NK-92 treated with Interleukin-12 subunit alpha and Interleukin-12 subunit beta, amount 100 ng/mL, for 24 hours (cell line): ENCODE measurements around the gene PREX1.
"Not testable (repeated sequence)": the region's sequence is repeated elsewhere in the genome, so short reads cannot be mapped to it uniquely, and the experiment has no call there.

Source experiments
- DNase-seq: peaks from one replicate; lab custom pipeline; 2025; lab: John Stamatoyannopoulos, UW

The PREX1 gene

DNA sequence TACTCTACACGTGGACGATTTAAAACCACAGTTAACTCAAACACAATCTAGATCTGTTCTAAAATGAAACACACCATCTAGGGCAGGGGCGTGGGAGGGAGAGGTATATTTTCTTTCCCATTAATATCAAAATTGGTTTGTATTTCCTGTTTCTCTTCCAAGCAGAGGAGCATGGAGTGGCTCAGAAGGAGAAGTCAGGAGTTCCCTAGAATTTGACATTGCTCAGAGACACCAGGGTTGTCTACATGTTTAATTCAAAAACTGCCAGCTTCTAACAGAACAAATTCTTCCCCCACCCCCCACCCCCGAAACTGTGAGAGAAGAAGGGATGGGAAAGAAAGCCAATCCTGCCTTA lies 2.3 kb downstream of the PREX1 start:
- no peak for DNase-seq

- peak; percentile 23 for DNase-seq
Observed at GRCh38 chr20:48824830-48825565, 2.8 kb downstream of the PREX1 start.

DNA sequence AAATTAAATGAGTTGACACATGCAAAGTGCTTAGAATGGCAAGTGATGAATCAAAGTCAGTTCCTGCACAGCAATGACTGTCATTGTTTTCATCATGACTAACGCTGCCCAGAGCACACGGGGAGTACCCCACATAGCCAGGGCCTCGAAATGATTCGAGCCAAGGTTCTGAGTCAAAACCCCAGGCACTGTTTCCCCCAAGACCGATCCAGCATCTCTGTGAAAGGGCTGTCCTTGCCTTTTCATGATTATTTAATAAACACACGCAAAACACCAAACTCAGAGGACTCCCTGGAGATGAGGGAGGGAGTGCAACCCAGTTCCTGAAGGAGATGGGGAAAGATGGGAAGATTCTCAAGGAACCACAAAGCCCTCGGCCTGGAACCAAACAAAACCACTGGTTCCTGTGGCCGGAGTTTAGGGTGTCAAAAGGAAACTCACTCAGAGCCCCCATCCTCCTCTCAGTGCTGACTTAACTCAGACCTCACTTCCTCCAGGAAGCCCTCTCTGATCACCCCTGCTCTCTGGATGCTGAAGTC lies 3.8 kb downstream of the PREX1 start:
- peak; percentile 63 for DNase-seq

DNA sequence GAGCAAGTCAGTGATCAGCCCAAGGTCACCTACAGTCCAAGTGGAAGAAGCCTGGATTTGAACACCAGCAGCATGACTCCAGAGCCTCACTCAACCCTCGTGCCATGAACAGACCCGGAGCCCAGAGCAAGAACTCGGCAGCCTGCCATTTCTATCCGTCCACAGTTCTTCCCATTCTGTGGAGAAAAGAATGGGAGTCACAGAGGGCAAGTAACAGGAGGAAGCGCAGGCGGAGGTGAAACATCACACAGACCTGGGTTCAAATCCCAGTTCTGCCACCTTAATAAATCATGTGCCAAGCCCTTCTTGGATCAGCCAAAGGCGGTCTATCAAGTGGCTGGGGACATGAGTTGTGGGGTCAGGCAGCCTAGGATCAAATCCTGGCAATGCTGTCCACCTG lies 4.3 kb downstream of the PREX1 start:
- DNase-seq: peak; percentile 46

DNA sequence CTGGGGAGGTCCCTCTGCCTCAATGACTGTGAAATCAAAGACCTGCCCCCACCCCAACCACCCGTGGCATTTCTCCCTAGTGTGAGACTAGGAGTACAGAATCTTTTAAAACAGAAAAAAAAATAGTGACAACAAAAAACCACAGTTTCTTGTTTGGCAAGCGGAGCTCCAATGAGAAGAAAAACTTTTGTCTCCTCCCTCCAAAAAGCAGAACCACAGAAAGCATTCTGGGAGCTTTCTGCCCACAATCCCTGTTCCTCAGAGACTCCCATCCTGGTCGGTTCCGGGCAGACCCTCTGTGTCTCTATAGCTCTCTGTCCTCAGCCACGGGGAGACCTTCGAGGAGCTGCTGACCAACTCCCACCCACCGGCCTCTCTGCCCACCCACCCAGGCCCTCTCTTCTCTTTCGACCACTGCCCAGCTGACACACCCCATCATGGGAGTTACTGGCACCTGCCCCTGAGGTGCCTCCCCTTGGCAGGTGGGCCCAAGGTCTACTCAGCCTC lies 4.9 kb downstream of the PREX1 start:
- DNase-seq: no peak

- no peak for DNase-seq
Observed at GRCh38 chr20:48822178-48822577, 5.6 kb downstream of the PREX1 start.

DNA sequence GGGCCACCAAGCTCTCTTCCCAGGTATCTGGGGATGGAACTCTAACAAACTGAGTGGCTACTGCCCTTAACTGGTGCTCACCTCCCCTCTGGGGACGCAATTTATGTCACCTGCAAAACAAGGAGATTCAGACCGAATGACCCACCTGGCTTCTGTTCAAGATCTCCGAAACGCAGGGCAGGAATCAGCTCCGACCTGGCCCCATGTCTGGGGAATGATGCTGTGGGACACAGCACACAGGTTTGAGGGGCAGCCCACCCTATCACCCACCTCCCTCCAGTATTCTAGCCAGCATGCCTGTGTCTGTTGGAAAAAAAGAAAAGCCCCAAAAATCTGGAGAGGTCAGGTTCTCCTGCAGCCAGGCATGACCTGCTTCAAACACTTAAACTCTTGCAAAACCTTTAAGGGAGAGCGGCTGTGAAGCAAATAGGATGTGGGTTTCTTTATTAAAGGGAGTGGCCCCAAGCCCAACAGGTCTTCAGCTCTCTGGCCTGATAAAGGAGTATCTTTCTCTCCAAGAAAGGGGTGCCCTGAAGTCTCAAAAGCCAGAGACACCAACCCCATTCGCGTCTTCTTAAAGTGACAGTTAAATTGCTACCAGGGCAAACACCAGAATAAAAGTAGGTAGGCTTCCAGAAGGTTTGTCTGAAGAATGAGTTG lies 6.4 kb downstream of the PREX1 start:
- peak; percentile 39 for DNase-seq

- DNase-seq: peak; percentile 36
Observed at GRCh38 chr20:48820649-48820973, 7.2 kb downstream of the PREX1 start.

DNA sequence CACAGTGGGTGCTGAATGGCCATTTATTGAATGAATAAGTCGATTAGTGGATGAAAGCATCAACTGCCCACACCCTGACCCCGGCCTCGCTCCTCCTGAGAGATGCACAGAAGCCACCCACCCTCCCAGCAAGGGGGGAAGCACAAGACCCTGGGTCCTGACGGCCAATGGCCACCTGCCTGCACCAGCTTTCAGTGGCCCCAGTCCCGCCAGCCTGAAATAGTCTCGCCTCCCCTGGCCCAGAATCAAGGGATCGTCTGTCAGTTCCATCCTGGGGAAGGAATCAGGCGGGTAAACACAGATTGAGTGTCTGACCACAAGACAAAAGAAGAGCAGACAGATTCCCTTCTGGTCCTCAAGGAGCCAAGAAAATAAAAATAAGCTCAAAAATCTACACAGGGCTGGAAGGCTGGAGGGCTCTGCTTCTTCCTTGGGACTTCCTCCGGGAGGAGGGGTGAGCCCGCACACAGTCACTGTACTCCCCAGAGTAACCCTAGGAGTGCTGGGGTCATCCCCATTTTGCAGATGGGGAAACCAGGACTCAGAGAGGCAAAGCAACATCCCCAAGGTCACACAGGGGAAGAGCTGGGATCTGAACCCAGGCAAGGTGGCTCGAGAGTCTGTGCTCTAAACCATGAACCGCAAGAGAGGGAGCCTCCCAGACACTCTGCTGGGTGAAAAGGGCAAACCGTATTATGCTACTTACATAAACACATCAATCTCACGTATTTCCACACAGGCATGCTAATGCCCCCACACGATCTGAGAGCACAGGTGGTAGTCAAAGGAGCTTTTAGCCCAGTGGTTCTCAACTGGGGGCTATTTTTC lies 7.8 kb downstream of the PREX1 start:
- DNase-seq: no peak

GRCh38 chr20:48819089-48819488 lies 8.7 kb downstream of the PREX1 start:
- no peak for DNase-seq

- DNase-seq: peak; percentile 32
Observed at GRCh38 chr20:48818481-48818987, 9.3 kb downstream of the PREX1 start.

GRCh38 chr20:48818031-48818370 lies 9.8 kb downstream of the PREX1 start:
- no peak for DNase-seq

DNA sequence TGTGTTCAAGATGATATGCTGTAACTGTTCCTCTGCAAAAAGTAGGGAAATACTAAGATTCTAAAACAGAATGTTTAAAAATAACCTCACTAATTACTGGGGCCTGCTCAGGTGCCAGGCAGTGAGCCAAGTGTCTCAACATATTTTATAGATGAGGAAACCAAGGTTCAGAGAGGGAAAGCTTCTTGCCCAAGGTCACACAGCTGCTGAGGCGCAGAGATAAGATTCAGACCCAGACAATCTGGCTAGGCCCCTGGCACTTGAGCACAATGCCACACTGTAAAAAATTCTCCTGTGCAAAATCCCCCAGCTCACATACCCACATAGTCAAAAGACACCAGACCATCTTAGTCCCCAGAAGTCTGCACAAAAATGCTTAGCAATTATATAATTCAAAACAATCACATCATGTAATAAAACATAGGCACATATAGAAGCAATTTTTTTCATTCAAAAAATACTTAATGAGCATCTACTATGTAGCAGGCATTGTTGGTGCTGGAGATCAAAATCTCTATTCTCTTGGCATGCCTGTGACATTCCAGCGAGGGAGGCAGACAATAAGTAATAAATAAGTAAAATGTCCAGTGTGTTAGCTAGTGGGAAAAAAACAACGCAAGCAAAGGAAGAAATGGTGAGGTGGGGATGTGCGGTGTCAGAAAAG lies 10.3 kb downstream of the PREX1 start:
- DNase-seq: no peak

DNA sequence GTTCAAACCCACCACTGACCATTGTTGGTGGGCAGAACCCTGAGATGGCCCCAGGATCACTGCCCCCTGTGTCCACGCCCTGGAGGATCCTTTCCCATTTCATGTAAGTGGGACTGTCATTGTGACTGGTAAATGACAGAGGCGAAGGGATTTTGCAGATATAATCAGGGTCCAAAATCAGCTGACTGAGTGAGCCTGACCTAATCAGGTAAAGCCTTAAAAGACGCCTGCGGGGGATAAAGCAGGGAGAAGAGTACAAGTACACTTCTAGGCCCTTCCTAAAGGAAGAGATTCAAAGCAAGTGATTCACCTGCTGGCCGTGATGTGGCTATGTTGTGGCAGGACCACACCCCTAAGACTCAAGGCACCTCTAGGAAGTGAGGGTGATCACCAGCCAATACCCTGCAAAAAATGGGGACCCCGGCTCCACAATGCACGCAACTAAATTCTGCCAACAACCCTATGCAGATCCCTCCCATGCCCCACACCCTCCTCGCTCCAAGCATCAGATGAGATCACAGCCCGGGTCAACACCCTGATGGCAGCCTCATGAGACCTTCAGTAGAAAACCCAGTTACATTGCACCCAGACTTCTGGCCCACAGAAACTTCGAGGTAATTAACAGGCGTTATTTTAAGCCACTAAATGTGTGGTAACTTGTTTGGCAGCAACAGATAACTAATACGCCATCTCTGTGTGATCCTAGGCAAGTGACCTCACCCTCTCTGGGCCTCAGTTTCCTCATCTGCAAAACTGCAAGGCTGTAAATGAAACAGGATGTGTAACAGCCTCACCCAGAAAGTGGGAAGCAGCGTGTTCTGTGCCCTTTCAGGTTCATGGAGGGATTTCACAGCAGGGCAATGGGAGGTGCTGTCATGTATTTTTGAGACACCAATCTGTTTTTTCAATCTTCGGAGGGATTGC lies 11.3 kb downstream of the PREX1 start:
- DNase-seq: no peak

GRCh38 chr20:48815537-48815936 lies 12.3 kb downstream of the PREX1 start:
- DNase-seq: no peak

DNA sequence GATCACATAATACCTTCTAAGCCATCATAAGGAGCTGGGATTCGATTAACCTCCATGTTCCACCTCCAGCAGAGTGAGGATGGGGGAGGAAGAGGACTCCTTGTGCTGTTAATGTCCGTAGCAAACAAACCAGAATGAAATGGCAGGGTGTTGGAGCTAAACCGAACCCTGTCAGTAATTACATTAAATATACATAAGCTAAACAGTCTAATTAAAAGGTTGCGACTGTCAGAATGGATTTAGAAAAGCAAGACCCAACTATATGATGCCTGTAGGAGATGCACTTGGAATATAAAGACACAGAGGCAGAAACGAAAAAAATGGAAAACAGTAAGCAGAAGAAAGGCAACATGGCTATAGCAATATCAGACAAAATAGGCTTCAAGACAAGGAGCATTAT lies 13.2 kb downstream of the PREX1 start:
- DNase-seq: no peak

- no peak for DNase-seq
Observed at GRCh38 chr20:48813930-48814546, 13.8 kb downstream of the PREX1 start.

GRCh38 chr20:48813446-48813747 lies 14.4 kb downstream of the PREX1 start:
- no peak for DNase-seq

DNA sequence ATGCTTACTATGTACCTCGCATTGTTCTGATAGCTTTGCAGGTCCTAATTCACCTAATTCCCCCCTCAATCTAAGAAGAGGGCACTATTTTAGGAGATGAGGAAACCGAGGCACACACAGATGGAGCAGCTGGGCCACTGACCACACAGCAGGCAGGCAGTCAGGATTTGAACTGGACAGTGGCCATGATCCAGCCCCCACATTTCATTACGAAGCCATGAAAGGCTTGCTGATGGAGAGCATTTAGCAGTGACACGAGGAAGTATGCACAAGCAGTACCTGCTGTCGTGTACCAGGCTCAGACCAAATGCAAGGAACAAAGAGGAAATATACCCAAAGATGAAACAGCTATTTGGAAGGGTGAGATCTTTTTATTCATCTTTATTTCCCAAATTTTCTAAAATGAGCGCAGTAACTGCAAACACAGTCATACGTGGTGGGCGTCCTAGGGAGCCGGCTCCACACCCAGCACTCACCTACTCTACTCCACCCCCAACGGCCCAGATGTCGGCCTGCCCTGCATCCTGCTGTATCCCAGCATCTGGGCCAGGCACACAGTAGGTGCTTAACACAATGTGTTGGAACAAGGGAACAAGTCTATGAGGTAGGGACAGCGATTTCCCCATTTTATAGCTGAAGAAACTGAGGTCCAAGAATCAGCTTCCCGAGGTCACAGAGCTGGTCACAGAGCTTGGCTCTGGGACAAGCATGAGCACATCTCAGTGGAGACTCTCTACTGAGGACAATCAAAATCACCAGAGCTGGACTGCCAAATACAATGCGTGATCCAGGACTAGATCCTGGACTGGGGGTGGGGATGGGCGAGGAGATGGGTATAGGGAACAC lies 15.0 kb downstream of the PREX1 start:
- no peak for DNase-seq

DNA sequence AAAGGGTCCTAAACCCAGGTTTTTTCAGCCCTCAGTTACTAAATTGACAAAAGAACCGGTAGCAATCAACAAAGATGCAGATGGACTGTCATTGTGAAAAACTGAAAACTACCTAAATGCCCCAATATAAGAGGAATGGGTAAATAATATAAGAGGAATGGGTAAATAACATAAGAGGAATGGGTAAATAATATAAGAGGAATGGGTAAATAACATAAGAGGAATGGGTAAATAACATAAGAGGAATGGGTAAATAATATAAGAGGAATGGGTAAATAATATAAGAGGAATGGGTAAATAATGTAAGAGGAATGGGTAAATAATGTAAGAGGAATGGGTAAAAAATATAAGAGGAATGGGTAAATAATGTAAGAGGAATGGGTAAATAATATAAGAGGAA lies 15.7 kb downstream of the PREX1 start:
- DNase-seq: not testable (repeated sequence)
